Fibroblast of skin of left quadriceps (primary cell): ENCODE data around the gene MGAT4A.
"Not testable (repeated sequence)": the region's sequence is repeated elsewhere in the genome, so short reads cannot be mapped to it uniquely, and the experiment has no call there.

Experiments
- DNase-seq, 2 experiments: peaks; one replicate each; pipeline ENCODE4 v3.0.0-alpha.2; 2013; ENCODE audit warnings: low read depth in 2 of 2

MGAT4A gene

DNA sequence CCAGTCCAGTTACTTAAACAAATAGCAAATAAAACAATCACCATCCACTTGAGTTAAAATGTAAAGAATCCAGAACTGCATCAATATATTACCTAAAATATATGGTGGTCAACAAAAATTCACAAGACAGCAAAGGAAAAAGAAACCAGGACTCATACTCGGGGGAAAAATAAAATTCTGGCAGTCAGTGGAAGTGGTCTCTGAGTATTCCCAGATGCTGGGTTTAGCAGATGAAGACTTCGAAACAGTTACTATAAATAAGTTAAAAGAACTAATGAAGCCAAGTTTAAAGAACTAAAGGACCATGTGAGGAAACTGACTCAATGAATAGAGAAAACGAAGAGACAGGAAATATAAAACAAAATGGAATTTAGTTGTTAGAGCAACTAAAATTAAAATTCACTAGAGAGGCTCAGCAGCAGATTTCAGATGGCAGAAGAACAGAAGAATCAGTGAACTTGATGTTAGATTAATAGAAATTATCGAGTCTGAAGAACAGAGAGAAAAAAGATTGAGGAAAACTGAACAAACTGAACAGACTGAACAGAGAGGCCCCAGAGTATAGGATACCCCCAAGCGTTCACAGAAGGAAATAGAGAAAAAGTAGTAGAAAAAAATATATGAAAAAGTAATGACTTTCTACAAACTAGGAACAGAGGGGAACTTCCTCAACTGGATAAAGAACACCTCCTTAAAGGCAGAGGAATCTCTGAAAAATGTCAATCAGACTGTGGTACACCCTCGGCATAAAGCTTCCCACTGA, 27.9 kb downstream of the MGAT4A start:
- DNase-seq: peak; percentile 4 to 5

- no peak for DNase-seq
Observed at GRCh38 chr2:98702127-98702802, 28.7 kb downstream of the MGAT4A start.

- DNase-seq: no peak
Observed at GRCh38 chr2:98701230-98701629, 29.7 kb downstream of the MGAT4A start.

- DNase-seq: no peak
Observed at GRCh38 chr2:98698896-98699295, 32.0 kb downstream of the MGAT4A start.

DNA sequence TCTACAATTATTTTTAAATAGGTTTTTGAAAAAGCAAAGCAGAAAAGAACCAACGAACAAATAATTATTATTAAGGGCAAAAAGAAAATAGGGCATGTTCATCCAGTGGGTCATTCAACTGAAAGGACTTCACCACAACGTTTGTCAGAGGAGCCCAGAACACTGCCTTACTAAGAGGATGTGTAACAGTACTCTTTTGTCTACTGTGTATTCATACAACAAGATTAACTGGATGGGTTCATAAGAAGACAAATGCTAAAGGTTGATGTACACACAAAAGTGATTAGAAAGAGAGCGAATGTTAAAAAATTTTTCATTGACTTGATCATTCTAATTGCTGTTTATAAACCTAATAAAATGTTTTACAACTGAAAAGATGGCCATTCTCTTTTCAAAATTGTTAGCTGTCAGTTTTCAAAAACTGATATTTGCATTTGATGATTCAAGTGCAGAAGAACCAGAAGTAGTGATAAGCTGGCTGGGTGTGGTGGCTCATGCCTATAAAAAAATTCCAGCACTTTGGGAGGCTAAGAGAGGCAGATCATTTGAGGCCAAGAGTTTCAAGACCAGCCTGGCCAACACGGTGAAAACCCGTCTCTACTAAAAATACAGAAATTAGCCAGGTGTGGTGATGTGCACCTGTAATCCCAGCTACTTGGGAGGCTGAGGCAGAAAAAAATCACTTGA, 33.1 kb downstream of the MGAT4A start:
- DNase-seq: no peak

DNA sequence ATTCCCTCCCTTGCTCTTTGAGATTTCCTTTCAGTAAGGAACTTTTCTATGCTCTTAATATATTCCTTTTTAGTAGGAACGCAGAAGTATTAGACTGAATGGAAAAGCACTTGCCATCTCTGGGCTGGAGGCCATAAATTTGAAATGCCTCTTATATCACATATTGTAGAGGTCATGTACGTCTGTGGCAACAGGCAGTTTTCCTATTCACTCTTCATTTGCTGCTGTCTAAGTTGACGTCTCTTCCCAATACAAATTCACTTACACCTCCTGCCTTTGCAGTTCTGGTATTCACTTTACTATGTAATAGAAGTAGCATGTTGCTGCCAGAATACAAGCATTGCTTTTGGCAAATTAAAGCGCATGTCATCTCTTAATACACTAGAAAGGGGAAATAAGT, 34.7 kb downstream of the MGAT4A start:
- DNase-seq: no peak

DNA sequence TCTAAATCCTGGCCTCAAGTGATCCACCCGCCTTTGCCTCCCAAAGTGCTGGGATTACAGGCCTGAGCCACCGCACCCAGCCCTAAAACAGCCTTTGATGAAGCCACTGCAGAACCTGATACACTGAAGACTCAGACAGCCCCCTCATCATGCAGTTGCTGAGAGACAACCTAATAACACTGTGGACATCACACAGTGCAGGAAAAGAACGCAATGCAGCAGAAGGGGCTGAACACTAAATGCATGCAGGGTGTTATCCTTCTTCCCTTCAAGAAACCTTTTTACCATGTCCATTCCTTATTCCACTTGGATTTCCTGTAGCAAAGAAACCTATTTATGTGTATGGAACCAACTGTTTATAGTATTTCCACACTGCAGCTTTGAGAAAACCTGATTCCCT, 35.7 kb downstream of the MGAT4A start:
- DNase-seq: no peak

DNA sequence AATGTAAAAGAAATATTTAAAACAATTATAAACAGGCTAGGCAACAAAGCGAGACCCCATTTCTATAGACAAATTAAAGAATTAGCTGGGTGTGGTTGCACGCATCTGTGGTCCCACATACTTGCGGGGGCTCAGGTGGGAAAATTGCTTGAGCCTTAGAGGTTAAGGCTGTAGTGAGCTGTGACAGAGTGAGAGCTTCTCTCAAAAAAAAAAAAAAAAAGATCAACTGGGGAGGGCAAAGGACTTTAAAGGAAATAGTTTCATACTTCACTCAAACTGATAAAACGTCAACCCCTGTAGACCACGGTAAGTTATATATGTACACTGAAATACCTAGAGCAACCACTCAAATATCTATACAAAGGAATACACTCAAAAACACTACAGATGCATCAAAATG, 37.5 kb downstream of the MGAT4A start:
- DNase-seq: no peak

DNA sequence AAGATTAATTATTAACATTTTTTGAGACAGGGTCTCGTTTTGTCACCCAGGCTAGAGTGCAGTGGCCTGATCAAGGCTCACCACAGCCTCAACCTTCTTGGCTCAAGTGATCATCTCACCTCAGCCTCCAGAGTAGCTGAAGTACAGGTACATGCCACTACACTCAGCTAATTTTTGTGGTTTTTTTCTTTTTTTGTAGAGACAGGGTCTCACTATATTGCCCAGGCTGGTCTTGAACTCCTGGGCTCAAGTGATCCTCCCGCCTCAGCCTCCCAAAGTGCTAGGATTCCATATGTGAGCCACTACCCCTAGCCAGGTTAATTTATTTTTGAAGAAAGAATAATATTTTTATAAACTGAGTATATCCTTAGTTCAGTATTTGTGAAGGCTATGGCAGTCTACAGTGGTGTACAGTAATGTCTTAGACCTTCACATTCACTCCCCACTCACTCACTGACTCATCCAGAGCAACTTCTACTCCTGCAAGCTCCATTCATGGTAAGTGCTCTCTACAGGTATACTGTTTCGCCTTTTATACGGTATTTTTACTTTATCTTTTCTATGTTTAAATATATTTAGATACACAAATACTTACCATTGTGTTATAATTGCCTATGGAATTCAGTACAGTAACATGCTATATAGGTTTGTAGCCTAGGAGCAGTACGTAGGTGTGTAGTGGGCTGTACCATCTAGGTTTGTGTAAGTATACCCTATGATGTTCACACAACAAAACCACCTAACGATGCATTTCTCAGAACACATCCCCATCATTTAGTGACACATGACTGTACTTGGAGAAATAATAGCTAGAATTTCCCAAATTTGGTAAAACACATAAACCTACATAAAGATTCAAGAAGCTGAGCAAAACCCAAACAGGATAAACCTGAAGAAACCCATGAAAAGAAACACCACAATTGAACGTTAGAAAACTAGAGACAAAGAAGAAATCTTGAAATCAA, 38.6 kb downstream of the MGAT4A start:
- no peak for DNase-seq

GRCh38 chr2:98691303-98691702, 39.6 kb downstream of the MGAT4A start:
- DNase-seq: no peak

- no peak for DNase-seq
Observed at GRCh38 chr2:98685930-98686887, 44.7 kb downstream of the MGAT4A start.

GRCh38 chr2:98683728-98684127, 47.2 kb downstream of the MGAT4A start:
- DNase-seq: no peak

- no peak for DNase-seq
Observed at GRCh38 chr2:98676742-98677141, 54.2 kb downstream of the MGAT4A start.

DNA sequence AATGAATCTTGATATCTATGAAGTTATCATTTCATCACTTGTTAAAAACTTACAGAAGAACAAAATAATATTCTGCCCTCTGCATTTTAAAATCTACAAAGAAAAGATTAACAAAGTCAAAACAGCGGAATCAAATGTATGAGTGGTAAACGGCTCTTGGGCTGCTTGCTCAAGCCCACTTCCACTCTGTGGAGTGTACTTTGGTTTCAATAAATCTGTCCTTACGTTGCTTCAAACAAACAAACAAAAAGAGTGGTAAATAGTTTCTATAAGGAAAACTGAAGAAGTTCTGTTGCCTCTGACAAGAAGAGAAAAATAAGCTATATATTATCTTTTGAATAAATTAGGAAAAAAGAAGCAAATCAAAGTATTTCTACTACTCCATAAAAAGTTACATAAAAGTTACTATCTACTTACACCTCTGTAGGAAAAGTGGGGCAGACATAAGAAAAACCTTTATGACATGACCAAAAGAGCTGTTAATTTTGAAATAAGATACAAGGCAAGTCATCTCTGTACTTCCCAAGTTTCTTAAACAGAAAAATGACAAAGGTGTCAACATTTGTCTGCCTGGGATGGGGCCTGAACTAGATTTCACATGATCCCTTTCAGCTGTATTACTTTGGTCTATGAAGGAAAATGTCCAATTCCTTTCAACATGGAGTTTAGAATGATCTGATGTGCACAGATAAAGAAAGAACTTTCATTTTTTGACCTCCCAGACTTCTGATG, 56.5 kb downstream of the MGAT4A start:
- DNase-seq: no peak

GRCh38 chr2:98669675-98670074, 61.3 kb downstream of the MGAT4A start:
- DNase-seq: no peak

- DNase-seq: no peak
Observed at GRCh38 chr2:98665677-98666076, 65.3 kb downstream of the MGAT4A start.

DNA sequence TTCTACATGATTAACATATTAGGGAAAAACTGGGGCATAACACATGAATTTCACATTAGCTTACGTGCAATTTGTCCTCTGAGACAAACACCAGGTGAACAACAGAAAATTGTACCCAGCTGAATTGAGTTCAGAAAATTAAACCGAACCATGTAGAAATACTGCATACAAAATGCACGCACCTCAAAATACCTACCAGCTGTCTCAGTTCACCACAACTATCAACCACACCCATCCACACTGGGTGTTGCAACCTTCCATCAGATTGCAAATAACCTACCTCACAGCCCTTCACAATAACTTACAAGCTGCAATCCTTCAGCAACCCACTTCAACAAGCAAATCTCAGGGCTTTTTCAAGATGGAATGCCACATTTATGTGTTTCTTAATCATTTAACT, 66.6 kb downstream of the MGAT4A start:
- DNase-seq: no peak

- no peak for DNase-seq
Observed at GRCh38 chr2:98663511-98664090, 67.3 kb downstream of the MGAT4A start.

DNA sequence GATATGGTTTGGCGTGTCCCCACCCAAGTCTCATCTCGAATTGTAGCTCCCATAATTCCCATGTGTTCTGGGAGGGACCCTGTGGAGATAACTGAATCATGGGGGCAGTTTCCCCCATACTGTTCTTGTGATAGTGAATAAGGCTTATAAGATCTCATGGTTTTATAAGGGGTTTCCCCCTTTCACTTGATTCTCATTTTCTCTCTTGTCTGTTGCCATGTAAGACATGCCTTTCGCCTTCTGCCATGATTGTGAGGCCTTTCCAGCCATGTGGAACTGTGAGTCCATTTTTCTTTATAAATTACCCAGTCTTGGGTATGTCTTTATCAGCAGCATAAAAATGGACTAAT, 71.5 kb downstream of the MGAT4A start:
- not testable (repeated sequence) for DNase-seq
